Measurements from ENCODE around the gene LAMB1.

Gene LAMB1

DNA sequence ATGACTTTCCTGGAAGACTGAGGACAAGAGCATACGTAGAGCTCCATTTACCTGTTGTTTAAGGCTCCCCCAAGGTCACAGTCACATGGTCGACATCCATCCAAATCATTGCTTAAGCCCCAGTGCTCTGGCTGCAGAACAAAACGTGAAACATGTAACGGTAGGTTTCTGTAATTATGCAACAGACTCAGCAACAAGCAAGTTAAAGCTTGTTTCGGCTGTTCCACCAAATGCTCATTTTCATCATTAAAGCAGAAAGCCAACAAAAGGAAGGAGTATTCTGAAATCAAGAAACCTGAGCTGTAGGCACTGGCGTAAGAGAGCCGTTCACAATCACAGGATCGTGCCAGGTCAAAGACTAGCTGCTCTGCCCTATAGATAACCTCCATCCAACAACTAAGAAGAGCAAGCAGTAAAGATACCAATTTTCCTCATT lies 30.0 kb downstream of the LAMB1 start:
- Histone ChIP-seq H3K4me3 (ENCODE audit: low read depth in 1 of 2, low read length in 1 of 2) (no peak overlapping the region), H3K4me1 (ENCODE audit: control insufficient read depth in 1 of 2, insufficient read depth in 1 of 2, low read depth in 1 of 2, low read length in 1 of 2) (no peaks in the 10 kb centered on the region), H3K27me3 (peaks cover 19% of the 10 kb centered on the region), H3K36me3 (no peaks in the 10 kb centered on the region), H3K9me3 (no peaks in the 10 kb centered on the region), H3K27ac (no peak overlapping the region)
- TF ChIP-seq, protein P1, sequence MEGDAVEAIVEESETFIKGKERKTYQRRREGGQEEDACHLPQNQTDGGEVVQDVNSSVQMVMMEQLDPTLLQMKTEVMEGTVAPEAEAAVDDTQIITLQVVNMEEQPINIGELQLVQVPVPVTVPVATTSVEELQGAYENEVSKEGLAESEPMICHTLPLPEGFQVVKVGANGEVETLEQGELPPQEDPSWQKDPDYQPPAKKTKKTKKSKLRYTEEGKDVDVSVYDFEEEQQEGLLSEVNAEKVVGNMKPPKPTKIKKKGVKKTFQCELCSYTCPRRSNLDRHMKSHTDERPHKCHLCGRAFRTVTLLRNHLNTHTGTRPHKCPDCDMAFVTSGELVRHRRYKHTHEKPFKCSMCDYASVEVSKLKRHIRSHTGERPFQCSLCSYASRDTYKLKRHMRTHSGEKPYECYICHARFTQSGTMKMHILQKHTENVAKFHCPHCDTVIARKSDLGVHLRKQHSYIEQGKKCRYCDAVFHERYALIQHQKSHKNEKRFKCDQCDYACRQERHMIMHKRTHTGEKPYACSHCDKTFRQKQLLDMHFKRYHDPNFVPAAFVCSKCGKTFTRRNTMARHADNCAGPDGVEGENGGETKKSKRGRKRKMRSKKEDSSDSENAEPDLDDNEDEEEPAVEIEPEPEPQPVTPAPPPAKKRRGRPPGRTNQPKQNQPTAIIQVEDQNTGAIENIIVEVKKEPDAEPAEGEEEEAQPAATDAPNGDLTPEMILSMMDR (IDR thresholded peaks at IDR 0.05) = no peak

- no peaks in the 10 kb centered on the region for H3K9me3 ChIP-seq
- H3K36me3 ChIP-seq = no peaks in the 10 kb centered on the region
- TF ChIP-seq, protein P1 (IDR thresholded peaks at IDR 0.05) = no peak
- H3K27me3 ChIP-seq = peaks cover 19% of the 10 kb centered on the region
- H3K4me3 ChIP-seq (ENCODE audit: low read depth in 1 of 2, low read length in 1 of 2) = no peak overlapping the region
- no peak overlapping the region for H3K27ac ChIP-seq
- H3K4me1 ChIP-seq (ENCODE audit: control insufficient read depth in 1 of 2, insufficient read depth in 1 of 2, low read depth in 1 of 2, low read length in 1 of 2) = no peaks in the 10 kb centered on the region
Observed at GRCh38 chr7:107972075-107972482, 30.9 kb downstream of the LAMB1 start.

DNA sequence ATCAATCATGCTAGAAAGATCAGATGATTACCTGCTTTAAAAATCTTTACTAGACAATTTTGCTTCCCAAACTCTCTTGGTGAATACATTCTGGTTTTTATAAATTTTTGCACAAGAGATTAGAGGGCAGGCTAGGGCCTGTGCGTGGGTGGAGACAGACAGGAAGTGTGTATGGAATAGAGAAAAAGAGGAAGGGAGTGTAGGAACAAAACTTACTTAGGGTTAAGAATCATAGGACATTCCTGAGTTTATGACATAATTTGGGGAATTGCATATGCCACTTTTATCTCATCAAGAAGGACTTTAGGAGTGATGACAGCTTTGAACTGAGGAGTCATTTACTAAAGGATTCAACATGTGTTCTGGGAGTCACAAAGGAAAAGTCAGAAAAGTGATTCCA lies 31.3 kb downstream of the LAMB1 start:
- Histone ChIP-seq H3K27ac (no peak overlapping the region), H3K27me3 (peaks cover 19% of the 10 kb centered on the region), H3K36me3 (no peaks in the 10 kb centered on the region), H3K4me3 (ENCODE audit: low read depth in 1 of 2, low read length in 1 of 2) (no peak overlapping the region), H3K9me3 (no peaks in the 10 kb centered on the region), H3K4me1 (ENCODE audit: control insufficient read depth in 1 of 2, insufficient read depth in 1 of 2, low read depth in 1 of 2, low read length in 1 of 2) (no peaks in the 10 kb centered on the region)
- TF ChIP-seq, protein P1 (IDR thresholded peaks at IDR 0.05) = no peak

GRCh38 chr7:107971100-107971499 lies 31.9 kb downstream of the LAMB1 start:
- H3K4me3 ChIP-seq (ENCODE audit: low read depth in 1 of 2, low read length in 1 of 2) = no peak overlapping the region
- H3K27me3 ChIP-seq = peaks cover 18% of the 10 kb centered on the region
- no peaks in the 10 kb centered on the region for H3K4me1 ChIP-seq (ENCODE audit: control insufficient read depth in 1 of 2, insufficient read depth in 1 of 2, low read depth in 1 of 2, low read length in 1 of 2)
- TF ChIP-seq, protein P1 (IDR thresholded peaks at IDR 0.05) = no peak
- H3K27ac ChIP-seq = no peak overlapping the region
- no peaks in the 10 kb centered on the region for H3K9me3 ChIP-seq
- H3K36me3 ChIP-seq = no peaks in the 10 kb centered on the region

- Histone ChIP-seq H3K9me3 (no peaks in the 10 kb centered on the region), H3K27me3 (peaks cover 6% of the 10 kb centered on the region), H3K27ac (no peak overlapping the region), H3K4me1 (ENCODE audit: control insufficient read depth in 1 of 2, insufficient read depth in 1 of 2, low read depth in 1 of 2, low read length in 1 of 2) (no peaks in the 10 kb centered on the region), H3K4me3 (ENCODE audit: low read depth in 1 of 2, low read length in 1 of 2) (no peak overlapping the region), H3K36me3 (no peaks in the 10 kb centered on the region)
- TF ChIP-seq, protein P1 (IDR thresholded peaks at IDR 0.05) = no peak
Observed at GRCh38 chr7:107969856-107970255, 33.1 kb downstream of the LAMB1 start.

GRCh38 chr7:107968449-107968848 lies 34.5 kb downstream of the LAMB1 start:
- H3K27ac ChIP-seq = no peak overlapping the region
- H3K9me3 ChIP-seq = no peaks in the 10 kb centered on the region
- H3K36me3 ChIP-seq = no peaks in the 10 kb centered on the region
- TF ChIP-seq, protein P1 (IDR thresholded peaks at IDR 0.05) = no peak
- no peaks in the 10 kb centered on the region for H3K4me1 ChIP-seq (ENCODE audit: control insufficient read depth in 1 of 2, insufficient read depth in 1 of 2, low read depth in 1 of 2, low read length in 1 of 2)
- H3K4me3 ChIP-seq (ENCODE audit: low read depth in 1 of 2, low read length in 1 of 2) = no peak overlapping the region
- no peaks in the 10 kb centered on the region for H3K27me3 ChIP-seq
